HCT116 (cell line): Measurements from ENCODE around the gene NMU. TPM values are rescaled to one million over a fixed set of nuclear protein-coding genes. Genes with fewer than 3 reads are reported as not detected.

Experiments
- ATAC-seq: fragments of 200-7000 bp; cut with Tn5 transposase; 2 replicates; pipeline ENCODE4 v1.9.1; 2020; ENCODE audit warnings: mild to moderate bottlenecking, moderate library complexity
- BruUV-seq: library from RNA; stranded (reverse); fragments of 400-500 nt; replicated peaks from 2 replicates; lab custom pipeline; 2021; lab: Mats Ljungman, UMichigan
- CTCF ChIA-PET: fragments of 300-600 bp; sonication (Branson Sonifier 250); formaldehyde crosslinking; loops from one replicate; lab custom pipeline; 2021; ENCODE audit warnings: antibody characterized with exemption; lab: Charles Lee
- POLR2A ChIA-PET: fragments of 300-600, 350-600 bp; sonication (Branson Sonifier 250); formaldehyde crosslinking; loops from one replicate; lab custom pipeline; 2021; ENCODE audit warnings: antibody characterized with exemption; lab: Charles Lee
- RAD21 ChIA-PET, 2 experiments: fragments of 300-600 bp; sonication (Branson Sonifier 250); formaldehyde crosslinking; loops; one replicate each; lab custom pipeline; 2023; ENCODE audit warnings: low total read pairs in 2 of 2; ENCODE audit not compliant: uncharacterized antibody in 2 of 2, unreplicated experiment in 2 of 2, low non-redundant PET in 1 of 2; lab: Charles Lee
- DNase-seq: peaks from one replicate; pipeline ENCODE4 v3.0.0-alpha.2; 2010; ENCODE audit warnings: low read depth, low spot score
- H2AFZ ChIP-seq: fragments of 200-600 bp; shearing (Covaris generic), sonication (generic); 2 replicates; pipeline ENCODE4 v1.6.1; 2017; ENCODE audit warnings: low read depth, mixed run types, mixed read lengths, antibody characterized with exemption, low read length; ENCODE audit not compliant: poor library complexity, severe bottlenecking
- H3K27ac ChIP-seq: 2 replicates; pipeline ENCODE4 v1.5.1; 2012; ENCODE audit warnings: low read depth, low read length
- H3K27me3 ChIP-seq: fragments of 200-600 bp; sonication (generic); 2 replicates; pipeline ENCODE4 v1.6.1; 2016; ENCODE audit warnings: mixed run types, low read length, mixed read lengths; ENCODE audit not compliant: insufficient read depth
- H3K36me3 ChIP-seq, 2 experiments: fragments of 200-500 bp in 1 of 2; fragments of 200-600 bp in 1 of 2; sonication (Bioruptor generic) in 1 of 2; sonication (generic) in 1 of 2; 2 replicates each; pipeline versions ENCODE4 v1.5.1 to v1.6.1; 2014 to 2016; ENCODE audit warnings: low read length in 2 of 2, inconsistent platforms in 1 of 2, mixed read lengths in 1 of 2, mixed run types in 1 of 2; ENCODE audit not compliant: insufficient read depth in 2 of 2, control insufficient read depth in 1 of 2
- H3K4me1 ChIP-seq, 2 experiments: fragments of 200-600 bp in 1 of 2; sonication (generic) in 1 of 2; 2 replicates each; pipeline versions ENCODE4 v1.5.1 to v1.6.1; 2012 to 2017; ENCODE audit warnings: low read length in 2 of 2, inconsistent platforms in 1 of 2, mild to moderate bottlenecking in 1 of 2, mixed read lengths in 1 of 2, mixed run types in 1 of 2, moderate library complexity in 1 of 2; ENCODE audit not compliant: insufficient read depth in 2 of 2, control insufficient read depth in 1 of 2
- H3K4me2 ChIP-seq: fragments of 200-600 bp; sonication (generic); 2 replicates; pipeline ENCODE4 v1.6.1; 2017; ENCODE audit warnings: mixed run types, low read length, mixed read lengths
- H3K4me3 ChIP-seq, 2 experiments: fragments of 200-600 bp in 1 of 2; sonication (generic) in 1 of 2; replicated peaks in 1 of 2; 2 replicates each; pipeline ENCODE4 v1.5.1; 2011 to 2016; ENCODE audit warnings: low read length in 2 of 2, control low read depth in 1 of 2, low read depth in 1 of 2, mild to moderate bottlenecking in 1 of 2, mixed read lengths in 1 of 2, mixed run types in 1 of 2
- H3K79me2 ChIP-seq: fragments of 200-600 bp; sonication (generic); 2 replicates; pipeline ENCODE4 v1.6.1; 2017; ENCODE audit warnings: mild to moderate bottlenecking, mixed run types, low read length, moderate library complexity, mixed read lengths; ENCODE audit not compliant: insufficient read depth
- H3K9ac ChIP-seq: fragments of 200-600 bp; sonication (generic); 2 replicates; pipeline ENCODE4 v1.6.1; 2016; ENCODE audit warnings: low read length, mixed read lengths
- H3K9me2 ChIP-seq: fragments of 200-600 bp; sonication (generic), shearing (Covaris generic); 2 replicates; pipeline ENCODE4 v1.6.1; 2017; ENCODE audit warnings: mixed run types, mild to moderate bottlenecking, moderate library complexity; ENCODE audit not compliant: insufficient read depth
- H3K9me3 ChIP-seq, 2 experiments: fragments of 200-500 bp in 1 of 2; fragments of 200-600 bp in 1 of 2; sonication (Bioruptor generic) in 1 of 2; sonication (generic) in 1 of 2; 2 replicates each; pipeline ENCODE4 v1.6.1; 2014 to 2017; ENCODE audit warnings: low read length in 2 of 2, mixed read lengths in 2 of 2, inconsistent platforms in 1 of 2, low read depth in 1 of 2, mild to moderate bottlenecking in 1 of 2, mixed run types in 1 of 2, moderate library complexity in 1 of 2; ENCODE audit not compliant: control insufficient read depth in 1 of 2, insufficient read depth in 1 of 2
- H4K20me1 ChIP-seq: fragments of 200-600 bp; sonication (generic), shearing (Covaris generic); 2 replicates; pipeline ENCODE4 v1.6.1; 2017; ENCODE audit warnings: mixed run types, mild to moderate bottlenecking, moderate library complexity; ENCODE audit not compliant: insufficient read depth
- CEBPB ChIP-seq: IDR thresholded peaks from 2 replicates; pipeline ENCODE4 v1.6.1; 2012; ENCODE audit warnings: low read depth
- EGR1 ChIP-seq: IDR thresholded peaks from 2 replicates; pipeline ENCODE4 v1.6.1; 2012; ENCODE audit warnings: low read depth
- ELF1 ChIP-seq: IDR thresholded peaks from 2 replicates; pipeline ENCODE4 v1.6.1; 2012; ENCODE audit warnings: low read depth, borderline replicate concordance
- EZH2phosphoT487 ChIP-seq: fragments of 200-600 bp; IDR thresholded peaks from 2 replicates; pipeline ENCODE4 v1.6.1; 2018; ENCODE audit warnings: antibody characterized with exemption, borderline replicate concordance
- FOSL1 ChIP-seq: IDR thresholded peaks from 2 replicates; pipeline ENCODE4 v1.6.1; 2012; ENCODE audit warnings: low read depth
- POLR2A ChIP-seq: IDR thresholded peaks from 2 replicates; pipeline ENCODE4 v1.7.0; 2011; ENCODE audit warnings: borderline replicate concordance; ENCODE audit not compliant: insufficient read depth, insufficient read length; ENCODE audit errors: extremely low read depth
- POLR2AphosphoS5 ChIP-seq: IDR thresholded peaks from 2 replicates; pipeline ENCODE4 v1.6.1; 2011; ENCODE audit warnings: mild to moderate bottlenecking, low read depth, low read length, moderate library complexity
- RAD21 ChIP-seq: IDR thresholded peaks from 2 replicates; pipeline ENCODE4 v1.6.1; 2012; ENCODE audit warnings: low read depth, mild to moderate bottlenecking
- SIN3A ChIP-seq: IDR thresholded peaks from 2 replicates; pipeline ENCODE4 v1.6.1; 2012; ENCODE audit warnings: low read depth
- TCF7L2 ChIP-seq: IDR thresholded peaks from 2 replicates; pipeline ENCODE4 v1.7.0; 2011; ENCODE audit warnings: borderline replicate concordance, inconsistent platforms; ENCODE audit not compliant: insufficient read depth, insufficient read length; ENCODE audit errors: extremely low read depth
- YY1 ChIP-seq: IDR thresholded peaks from 2 replicates; pipeline ENCODE4 v1.6.1; 2011; ENCODE audit warnings: low read length, low read depth, moderate library complexity, mild to moderate bottlenecking; ENCODE audit not compliant: insufficient replicate concordance; ENCODE audit errors: extremely low read depth
- ZFX ChIP-seq: fragments of 450-650 bp; IDR thresholded peaks from 2 replicates; pipeline ENCODE4 v1.6.1; 2017
- ZNF274 ChIP-seq: fragments of 200-500 bp; sonication (Bioruptor generic); IDR thresholded peaks from 2 replicates; pipeline ENCODE4 v1.6.1; 2014; ENCODE audit warnings: mild to moderate bottlenecking, low read depth, low read length, inconsistent platforms
- intact Hi-C: fragments of 100-400 bp; cut with micrococcal nuclease; formaldehyde crosslinking; loops from 2 replicates; pipeline ENCODE4 v1.10.0; 2022
- total RNA-seq: library from RNA; stranded (reverse); gene quantifications from one replicate; pipeline ENCODE4 v1.2.1, GENCODE V29; 2021; ENCODE audit not compliant: unreplicated experiment
- TF ChIP-seq, protein P1 (sequence below): IDR thresholded peaks from 2 replicates; pipeline ENCODE4 v1.6.1; 2012
- TF ChIP-seq, protein P2 (sequence below): IDR thresholded peaks from 2 replicates; pipeline ENCODE4 v1.6.1; 2011; ENCODE audit warnings: mild to moderate bottlenecking, low read length, moderate library complexity; ENCODE audit not compliant: insufficient replicate concordance; ENCODE audit errors: extremely low read depth
- TF ChIP-seq, protein P3 (sequence below): IDR thresholded peaks from 2 replicates; pipeline ENCODE4 v1.6.1; 2012
- TF ChIP-seq, protein P4 (sequence below): IDR thresholded peaks from 2 replicates; pipeline ENCODE4 v1.6.1; 2012; ENCODE audit warnings: low read depth
- TF ChIP-seq, protein P5 (sequence below), 3 experiments: fragments of 200-600 bp in 1 of 3; sonication (generic) in 1 of 3; IDR thresholded peaks in 2 of 3; conservative IDR thresholded peaks in 1 of 3; 2 replicates each; pipeline ENCODE4 v1.5.1; 2012 to 2017; ENCODE audit warnings: low read depth in 2 of 3, low read length in 2 of 3, antibody characterized with exemption in 1 of 3, borderline replicate concordance in 1 of 3, control low read depth in 1 of 3, mild to moderate bottlenecking in 1 of 3, mixed read lengths in 1 of 3, mixed run types in 1 of 3, moderate library complexity in 1 of 3; ENCODE audit not compliant: insufficient read depth in 1 of 3

NMU gene
- total RNA-seq, 1 experiment from 2014 or later = 81.1 TPM

- ATAC-seq (no peak), DNase-seq (no peak)
- ChIA-PET POLR2A (no interaction called here), RAD21 (no interaction called here), CTCF (no interaction called here)
- Histone ChIP-seq H3K79me2 (peaks cover 63% of the 10 kb centered on the region), H2AFZ (no peak overlapping the region), H3K27me3 (no peaks in the 10 kb centered on the region), H3K36me3 (no peaks in the 10 kb centered on the region), H3K9ac (no peak overlapping the region), H3K4me3 (no peak overlapping the region), H3K9me3 (no peaks in the 10 kb centered on the region), H3K27ac (no peak overlapping the region), H4K20me1 (no peaks in the 10 kb centered on the region), H3K4me1 (peaks cover 22 to 34% of the 10 kb centered on the region in 2 experiments), H3K4me2 (peak overlapping the region; percentile 88; the same call in 1 of the 2 replicates), H3K9me2 (no peaks in the 10 kb centered on the region)
- no peak for TF ChIP-seq RAD21
- TF ChIP-seq, protein P1, sequence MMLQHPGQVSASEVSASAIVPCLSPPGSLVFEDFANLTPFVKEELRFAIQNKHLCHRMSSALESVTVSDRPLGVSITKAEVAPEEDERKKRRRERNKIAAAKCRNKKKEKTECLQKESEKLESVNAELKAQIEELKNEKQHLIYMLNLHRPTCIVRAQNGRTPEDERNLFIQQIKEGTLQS = no peak
- TF ChIP-seq POLR2AphosphoS5 = no peak
- TF ChIP-seq FOSL1 = no peak
- TF ChIP-seq, protein P2, sequence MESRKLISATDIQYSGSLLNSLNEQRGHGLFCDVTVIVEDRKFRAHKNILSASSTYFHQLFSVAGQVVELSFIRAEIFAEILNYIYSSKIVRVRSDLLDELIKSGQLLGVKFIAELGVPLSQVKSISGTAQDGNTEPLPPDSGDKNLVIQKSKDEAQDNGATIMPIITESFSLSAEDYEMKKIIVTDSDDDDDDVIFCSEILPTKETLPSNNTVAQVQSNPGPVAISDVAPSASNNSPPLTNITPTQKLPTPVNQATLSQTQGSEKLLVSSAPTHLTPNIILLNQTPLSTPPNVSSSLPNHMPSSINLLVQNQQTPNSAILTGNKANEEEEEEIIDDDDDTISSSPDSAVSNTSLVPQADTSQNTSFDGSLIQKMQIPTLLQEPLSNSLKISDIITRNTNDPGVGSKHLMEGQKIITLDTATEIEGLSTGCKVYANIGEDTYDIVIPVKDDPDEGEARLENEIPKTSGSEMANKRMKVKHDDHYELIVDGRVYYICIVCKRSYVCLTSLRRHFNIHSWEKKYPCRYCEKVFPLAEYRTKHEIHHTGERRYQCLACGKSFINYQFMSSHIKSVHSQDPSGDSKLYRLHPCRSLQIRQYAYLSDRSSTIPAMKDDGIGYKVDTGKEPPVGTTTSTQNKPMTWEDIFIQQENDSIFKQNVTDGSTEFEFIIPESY = no peak
- TF ChIP-seq SIN3A = no peak
- TF ChIP-seq ZNF274 = no peak
- no peak for TF ChIP-seq POLR2A
- TF ChIP-seq EGR1 = no peak
- TF ChIP-seq YY1 = no peak
- TF ChIP-seq, protein P3, sequence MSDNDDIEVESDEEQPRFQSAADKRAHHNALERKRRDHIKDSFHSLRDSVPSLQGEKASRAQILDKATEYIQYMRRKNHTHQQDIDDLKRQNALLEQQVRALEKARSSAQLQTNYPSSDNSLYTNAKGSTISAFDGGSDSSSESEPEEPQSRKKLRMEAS = no peak
- no peak for TF ChIP-seq CEBPB
- TF ChIP-seq TCF7L2 = no peak
- TF ChIP-seq ZFX = no peak
- TF ChIP-seq, protein P4, sequence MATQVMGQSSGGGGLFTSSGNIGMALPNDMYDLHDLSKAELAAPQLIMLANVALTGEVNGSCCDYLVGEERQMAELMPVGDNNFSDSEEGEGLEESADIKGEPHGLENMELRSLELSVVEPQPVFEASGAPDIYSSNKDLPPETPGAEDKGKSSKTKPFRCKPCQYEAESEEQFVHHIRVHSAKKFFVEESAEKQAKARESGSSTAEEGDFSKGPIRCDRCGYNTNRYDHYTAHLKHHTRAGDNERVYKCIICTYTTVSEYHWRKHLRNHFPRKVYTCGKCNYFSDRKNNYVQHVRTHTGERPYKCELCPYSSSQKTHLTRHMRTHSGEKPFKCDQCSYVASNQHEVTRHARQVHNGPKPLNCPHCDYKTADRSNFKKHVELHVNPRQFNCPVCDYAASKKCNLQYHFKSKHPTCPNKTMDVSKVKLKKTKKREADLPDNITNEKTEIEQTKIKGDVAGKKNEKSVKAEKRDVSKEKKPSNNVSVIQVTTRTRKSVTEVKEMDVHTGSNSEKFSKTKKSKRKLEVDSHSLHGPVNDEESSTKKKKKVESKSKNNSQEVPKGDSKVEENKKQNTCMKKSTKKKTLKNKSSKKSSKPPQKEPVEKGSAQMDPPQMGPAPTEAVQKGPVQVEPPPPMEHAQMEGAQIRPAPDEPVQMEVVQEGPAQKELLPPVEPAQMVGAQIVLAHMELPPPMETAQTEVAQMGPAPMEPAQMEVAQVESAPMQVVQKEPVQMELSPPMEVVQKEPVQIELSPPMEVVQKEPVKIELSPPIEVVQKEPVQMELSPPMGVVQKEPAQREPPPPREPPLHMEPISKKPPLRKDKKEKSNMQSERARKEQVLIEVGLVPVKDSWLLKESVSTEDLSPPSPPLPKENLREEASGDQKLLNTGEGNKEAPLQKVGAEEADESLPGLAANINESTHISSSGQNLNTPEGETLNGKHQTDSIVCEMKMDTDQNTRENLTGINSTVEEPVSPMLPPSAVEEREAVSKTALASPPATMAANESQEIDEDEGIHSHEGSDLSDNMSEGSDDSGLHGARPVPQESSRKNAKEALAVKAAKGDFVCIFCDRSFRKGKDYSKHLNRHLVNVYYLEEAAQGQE = no peak
- no peak for TF ChIP-seq EZH2phosphoT487
- TF ChIP-seq ELF1 = no peak
- TF ChIP-seq, protein P5, sequence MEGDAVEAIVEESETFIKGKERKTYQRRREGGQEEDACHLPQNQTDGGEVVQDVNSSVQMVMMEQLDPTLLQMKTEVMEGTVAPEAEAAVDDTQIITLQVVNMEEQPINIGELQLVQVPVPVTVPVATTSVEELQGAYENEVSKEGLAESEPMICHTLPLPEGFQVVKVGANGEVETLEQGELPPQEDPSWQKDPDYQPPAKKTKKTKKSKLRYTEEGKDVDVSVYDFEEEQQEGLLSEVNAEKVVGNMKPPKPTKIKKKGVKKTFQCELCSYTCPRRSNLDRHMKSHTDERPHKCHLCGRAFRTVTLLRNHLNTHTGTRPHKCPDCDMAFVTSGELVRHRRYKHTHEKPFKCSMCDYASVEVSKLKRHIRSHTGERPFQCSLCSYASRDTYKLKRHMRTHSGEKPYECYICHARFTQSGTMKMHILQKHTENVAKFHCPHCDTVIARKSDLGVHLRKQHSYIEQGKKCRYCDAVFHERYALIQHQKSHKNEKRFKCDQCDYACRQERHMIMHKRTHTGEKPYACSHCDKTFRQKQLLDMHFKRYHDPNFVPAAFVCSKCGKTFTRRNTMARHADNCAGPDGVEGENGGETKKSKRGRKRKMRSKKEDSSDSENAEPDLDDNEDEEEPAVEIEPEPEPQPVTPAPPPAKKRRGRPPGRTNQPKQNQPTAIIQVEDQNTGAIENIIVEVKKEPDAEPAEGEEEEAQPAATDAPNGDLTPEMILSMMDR (IDR thresholded peaks at IDR 0.05 in 2 of 3, conservative IDR thresholded peaks at IDR 0.05 in 1 of 3; ENCODE audit: borderline replicate concordance in 1 of 3, insufficient read depth in 1 of 3, low read depth in 2 of 3, low read length in 2 of 3) = no peak
- intact Hi-C loops = loop anchor here (10.0 kb wide), 2 partner anchors 89 to 289 kb away; partner anchors contain the start of genes CLOCK and SRD5A3
- no TSS peak for BruUV-seq
These were observed 2.2 kb downstream of the NMU start for GRCh38 chr4:55633903-55634302.
